H54 (cell line): Measurements from ENCODE around the gene ADGRB2.

Experiments
- DNase-seq: peaks from one replicate; pipeline ENCODE4 v3.0.0; 2011; ENCODE audit warnings: low spot score, mixed read lengths; ENCODE audit not compliant: insufficient read length
- FAIRE-seq: peaks from 3 replicates; lab custom pipeline; 2011; peaks lifted over from hg19 to GRCh38; lab: Jason Lieb, UNC
- POLR2A ChIP-seq: IDR thresholded peaks from 2 replicates; pipeline ENCODE4 v1.6.1; 2011; ENCODE audit warnings: low read depth, mild to moderate bottlenecking, low read length

ADGRB2 gene

DNA sequence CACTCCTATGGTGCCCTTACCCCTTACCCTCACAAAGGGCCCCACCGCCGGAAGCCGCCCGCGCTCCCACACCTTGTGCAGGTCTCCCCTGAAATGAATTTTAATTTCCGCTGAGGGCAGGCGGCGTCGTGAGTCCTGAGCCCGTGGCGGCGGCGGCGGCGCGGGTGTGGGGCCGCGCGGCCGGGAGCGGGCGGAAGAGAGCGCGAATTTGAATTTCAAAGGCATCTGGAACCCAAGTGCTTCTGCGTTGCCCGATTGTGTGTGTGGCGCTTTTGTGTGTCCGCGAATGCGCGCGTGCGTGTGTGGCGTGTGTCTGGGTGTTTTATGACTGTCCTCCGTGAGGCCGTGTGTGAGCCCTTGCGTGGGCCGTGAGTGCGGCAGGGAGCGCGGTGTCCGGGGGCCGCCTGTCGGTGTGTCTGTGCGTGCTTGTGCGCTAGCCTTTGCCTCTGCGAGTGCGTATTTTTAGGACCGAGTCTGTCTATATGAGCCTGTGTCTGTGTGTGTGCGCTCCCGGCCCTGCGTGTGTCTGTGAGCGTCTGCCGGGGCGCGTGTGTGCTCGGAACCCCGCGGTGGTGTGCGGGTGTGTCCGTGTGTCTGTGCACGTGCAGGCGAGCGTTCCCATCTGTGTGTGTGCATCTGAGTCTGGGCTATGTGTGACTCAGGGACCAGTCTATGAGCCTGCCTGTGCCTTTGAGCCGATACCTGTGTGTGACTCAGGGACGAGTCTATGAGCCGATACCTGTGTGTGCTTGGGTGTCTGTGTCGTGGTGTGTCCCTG is 7.9 kb upstream of the ADGRB2 start:
- no peak for FAIRE-seq

DNA sequence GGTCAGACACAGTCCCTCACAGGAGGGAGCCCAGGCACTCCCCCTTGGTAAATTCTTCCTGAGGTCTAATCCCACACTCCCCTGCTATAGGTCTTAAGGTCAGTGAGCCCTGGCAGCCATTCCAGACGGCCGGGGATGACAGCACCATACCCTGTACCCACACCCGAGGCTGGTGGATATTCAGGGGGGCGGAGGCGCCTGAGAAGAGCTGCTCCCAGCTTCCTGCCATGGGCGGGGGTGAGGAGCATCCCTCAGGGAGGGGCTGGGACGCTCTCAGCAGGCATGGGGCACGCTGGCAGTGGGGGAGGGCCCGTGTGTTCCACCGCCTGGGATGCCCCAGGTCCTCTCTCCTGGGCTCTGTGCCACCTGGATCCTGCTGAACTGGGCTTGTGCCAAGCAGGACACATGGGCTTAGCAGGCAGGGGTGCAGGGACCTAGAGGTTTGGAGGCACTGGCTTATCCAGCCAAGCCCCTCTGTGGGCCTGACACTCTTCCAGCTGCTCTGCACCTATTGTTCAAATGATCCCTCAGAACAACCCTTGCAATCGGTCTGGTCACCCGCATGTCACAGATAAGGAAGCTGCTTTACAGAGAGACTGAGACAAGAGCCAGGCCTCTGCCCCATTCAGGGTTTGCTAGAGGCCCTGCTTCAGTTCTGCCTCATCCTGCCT is 5.7 kb upstream of the ADGRB2 start:
- no peak for TF ChIP-seq POLR2A
- FAIRE-seq, result no peak
- no peak for DNase-seq

More for the DNA sequence above, 7.9 kb upstream of the ADGRB2 start:
- DNase-seq, result no peak
- TF ChIP-seq POLR2A, result no peak

DNA sequence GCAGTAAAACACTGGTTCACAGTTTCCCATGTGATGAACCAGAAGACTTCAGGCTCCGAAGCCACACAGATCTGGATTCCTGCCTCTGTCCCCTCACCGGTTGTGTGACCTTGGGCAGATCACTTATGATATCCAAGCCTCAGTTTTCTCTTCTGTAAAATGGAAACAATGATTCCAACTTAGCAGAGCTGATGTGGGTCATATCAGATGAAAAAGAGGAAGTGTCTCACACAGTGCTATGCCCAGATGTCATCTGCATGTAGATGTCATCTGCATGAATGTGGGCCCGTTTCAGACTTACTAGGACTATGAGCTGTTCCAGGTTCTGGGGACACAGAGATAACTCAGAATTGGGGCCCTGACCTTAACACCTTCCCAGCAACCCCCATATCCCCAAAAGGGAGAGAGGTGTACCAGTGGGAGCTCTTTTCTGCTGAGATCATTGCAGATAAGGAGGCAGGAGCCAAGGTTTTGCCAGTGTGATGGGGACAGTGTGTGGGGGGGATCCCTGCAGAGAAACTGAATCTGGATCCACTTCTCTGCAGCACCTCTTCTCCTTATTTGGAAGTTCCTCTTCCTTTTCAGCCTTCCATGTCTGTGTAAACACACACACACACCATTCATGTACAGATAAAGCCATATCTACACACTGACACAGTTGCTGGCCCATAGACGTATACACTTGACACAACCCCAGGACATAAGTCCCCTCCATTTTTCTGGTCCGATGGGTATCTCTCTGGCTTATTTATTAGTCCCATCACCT is 5.0 kb upstream of the ADGRB2 start:
- FAIRE-seq (no peak), DNase-seq (no peak)
- no peak for TF ChIP-seq POLR2A

DNA sequence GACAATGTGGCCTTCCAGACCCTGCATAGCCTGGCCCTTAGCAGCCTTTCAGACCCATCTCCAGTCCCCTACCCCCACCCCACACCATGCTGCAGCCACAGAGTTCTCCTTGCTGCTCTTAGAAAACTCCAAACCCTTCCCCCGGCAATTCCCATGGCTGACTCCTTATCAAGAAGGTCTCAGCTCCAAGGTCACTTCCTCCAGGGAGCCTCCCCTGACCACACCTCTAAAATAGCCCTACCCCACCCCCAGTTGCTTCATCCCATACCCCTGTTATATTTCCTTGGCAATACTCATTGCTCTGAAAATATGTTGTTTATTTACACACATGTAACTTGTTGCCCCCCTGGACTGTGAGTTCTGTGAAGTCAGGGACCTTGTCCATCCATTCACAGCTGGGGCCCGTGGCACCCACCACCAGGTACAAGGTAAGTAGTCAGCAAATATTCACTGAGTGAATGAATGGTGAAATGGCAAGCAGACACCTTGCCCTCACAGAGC is 4.3 kb upstream of the ADGRB2 start:
- no peak for DNase-seq
- FAIRE-seq, result no peak
- TF ChIP-seq POLR2A, result no peak

DNA sequence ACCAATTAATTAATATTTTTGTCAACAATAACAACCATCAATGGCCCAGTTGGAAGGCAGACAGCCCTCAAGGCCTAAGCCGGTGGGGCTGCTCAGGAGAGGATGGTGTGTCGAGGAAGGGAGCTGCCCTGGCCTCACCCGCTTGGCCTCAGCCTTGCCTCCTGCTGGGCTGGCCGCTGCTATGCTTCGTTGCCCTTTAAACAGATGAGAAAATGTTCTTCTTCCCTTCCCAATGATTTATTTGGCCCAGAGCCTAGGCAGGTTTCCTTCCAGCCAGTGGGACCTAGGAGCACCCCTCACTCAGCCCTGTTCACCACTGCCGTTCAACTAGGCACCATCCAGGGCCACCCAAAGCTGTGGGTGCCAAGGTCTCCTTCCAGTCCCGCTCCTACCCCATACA is 3.1 kb upstream of the ADGRB2 start:
- TF ChIP-seq POLR2A, result no peak
- DNase-seq (no peak), FAIRE-seq (no peak)

DNA sequence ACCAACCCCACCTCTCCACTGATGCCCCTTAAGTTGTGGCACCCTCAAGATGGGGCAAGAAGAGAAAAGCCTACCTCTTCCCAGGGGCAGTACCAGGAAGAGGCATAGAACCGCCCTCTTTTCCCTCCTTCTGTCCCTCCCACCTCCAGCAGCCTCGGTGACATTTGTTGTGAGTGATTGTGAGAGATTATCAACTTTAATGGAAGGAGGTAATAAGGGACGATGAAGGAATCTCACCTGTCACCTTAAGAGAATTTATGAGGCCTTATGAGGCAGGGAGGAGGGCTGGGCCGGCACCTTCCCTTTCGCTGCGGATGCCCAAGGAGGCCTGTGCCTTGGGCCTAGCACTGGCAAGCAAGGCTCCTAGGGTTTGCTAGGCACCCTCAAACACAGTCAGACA is 1.4 kb upstream of the ADGRB2 start:
- no peak for TF ChIP-seq POLR2A
- DNase-seq, result no peak
- FAIRE-seq, result no peak

DNA sequence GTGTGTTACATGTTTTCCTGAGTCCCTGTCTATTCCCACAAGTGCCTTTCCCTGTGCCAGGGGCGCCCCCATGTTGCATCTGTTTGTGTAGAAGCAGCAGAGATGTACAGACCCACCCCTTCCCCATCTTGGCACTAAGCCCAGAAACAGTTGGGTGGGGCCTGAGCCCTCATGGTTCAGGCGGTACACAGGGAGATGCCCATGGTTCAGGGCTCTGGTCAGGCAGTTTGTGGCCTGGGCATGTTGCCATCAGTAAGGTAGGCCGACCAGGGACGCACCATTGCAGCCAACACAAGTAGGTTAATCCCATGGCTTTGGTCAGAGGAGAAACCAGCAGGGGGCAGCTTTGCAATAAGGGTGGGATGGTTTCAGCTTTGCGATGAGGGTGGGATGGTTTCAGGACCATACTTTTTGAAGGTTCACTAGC is 914 bp upstream of the ADGRB2 start:
- no peak for FAIRE-seq
- no peak for TF ChIP-seq POLR2A
- no peak for DNase-seq

DNA sequence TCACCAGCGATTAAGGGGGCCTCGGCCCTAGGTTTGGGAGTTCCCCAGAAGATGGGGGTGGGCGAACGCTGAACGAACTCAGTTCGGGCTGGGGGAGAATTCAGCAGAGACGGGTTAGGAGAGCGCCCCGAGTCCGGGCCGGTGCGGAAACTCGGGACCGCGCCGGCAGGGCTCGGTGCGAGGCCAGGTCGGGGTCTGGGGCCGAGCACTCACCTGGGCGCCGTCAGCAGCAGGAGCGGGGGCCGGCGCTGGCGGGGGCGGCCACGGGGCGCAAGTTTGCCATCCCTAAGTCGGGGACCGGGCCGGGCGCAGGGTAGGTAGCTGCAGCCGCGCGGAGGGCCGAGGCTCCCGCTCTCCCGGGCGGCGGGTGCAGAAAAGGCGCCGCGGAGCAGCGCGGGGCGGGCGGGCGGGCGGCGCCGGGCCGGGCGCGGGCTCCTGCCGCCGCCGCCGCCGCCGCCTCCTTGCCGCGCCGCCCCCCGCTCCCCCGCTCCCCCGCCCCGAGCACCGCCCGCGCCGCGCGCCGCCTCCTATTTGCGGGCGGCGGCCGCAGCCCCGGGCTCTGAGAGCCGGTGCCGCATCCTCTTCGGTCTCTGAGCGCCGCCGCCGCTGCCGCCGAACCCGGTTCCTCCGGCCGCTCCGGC is 349 bp downstream of the ADGRB2 start:
- no peak for TF ChIP-seq POLR2A
- DNase-seq (no peak), FAIRE-seq (no peak)

DNA sequence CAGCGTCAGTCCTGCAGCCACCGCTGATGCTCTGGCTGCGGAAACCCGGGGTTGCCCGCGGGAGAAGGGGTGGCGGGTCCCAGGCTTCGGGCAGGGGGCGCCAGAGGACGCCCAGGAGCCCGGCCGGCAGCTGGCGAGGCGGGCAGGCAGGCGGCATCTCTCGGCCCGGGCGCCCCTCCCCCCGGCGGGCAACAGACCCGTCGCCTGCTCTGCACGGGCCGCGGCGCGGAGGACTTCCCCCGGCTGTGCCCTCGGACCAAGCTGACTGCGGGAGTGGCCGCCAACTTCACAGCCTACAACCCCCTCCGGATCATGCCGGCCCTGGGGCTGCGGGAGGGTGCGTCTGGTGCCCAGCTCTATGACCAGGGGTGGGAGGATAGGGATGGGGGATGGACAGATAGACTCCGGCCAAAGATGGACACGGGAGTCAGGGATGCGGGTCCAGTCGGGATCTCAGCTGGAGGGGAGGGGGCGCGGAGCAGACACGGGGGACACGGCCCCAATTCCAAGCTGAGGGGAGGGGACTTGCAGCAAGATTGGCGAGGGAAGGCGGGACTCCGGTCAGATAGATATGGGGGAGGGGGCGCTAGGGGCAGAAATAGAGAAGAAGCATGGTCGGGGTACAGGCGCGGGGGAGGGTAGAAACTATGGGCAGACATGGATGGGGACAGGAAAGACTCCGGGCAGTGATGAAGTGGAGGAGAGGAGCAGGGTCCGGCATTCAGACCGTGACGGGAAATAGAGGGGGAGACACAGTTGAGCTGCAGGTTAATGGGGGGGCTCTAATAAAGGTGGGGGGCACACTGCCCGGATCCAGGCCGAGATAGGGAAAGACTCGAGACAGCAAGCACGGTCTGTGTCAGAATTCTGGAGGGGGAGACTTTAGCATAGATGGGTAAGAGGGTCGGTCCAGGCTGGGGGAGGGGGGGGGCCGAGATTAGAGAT is 1.1 kb downstream of the ADGRB2 start:
- DNase-seq (peak; percentile 78), FAIRE-seq (no peak)
- 0 out of 2 replicates have a peak, but pooled peaks have one; percentile 17 for TF ChIP-seq POLR2A

DNA sequence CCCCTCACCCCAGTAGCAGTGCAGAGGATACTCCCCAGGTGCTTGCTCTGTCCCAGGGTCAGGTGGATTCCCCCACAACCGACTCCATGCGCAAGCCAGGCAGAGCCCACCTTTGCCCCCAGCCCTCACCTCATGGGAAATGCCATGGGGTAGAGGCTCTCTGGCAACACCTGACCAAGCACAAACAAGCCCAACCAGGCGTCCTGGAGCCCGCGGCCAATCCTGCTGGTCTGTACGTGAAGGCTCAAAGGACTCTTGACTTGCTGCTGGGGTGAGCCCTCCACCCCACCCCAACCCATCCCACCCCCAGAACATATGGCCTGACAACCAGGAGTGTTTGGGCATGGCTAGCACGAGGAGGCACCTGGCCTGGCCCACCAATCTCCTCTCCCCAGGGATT is 1.8 kb downstream of the ADGRB2 start:
- FAIRE-seq, result no peak
- TF ChIP-seq POLR2A, result no peak
- no peak for DNase-seq

DNA sequence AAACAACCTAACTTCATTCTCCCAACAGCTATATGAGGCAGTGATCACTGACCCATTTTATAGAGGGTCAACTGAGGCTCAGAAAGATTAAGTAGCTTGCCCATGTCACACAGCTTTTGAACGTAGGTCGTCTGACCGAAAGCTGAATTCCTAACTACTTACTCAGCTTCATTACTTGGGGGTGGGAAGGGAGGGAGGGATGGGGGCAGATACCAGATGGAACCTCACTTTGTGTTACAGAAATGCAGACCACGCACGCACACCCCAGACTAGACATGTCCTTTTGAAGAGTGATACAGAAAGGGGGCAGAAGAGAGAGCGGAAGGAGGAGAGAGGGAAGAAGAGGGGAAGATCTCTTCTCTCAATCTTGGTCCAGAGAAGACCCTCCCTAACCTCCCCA is 2.3 kb downstream of the ADGRB2 start:
- no peak for DNase-seq
- no peak for FAIRE-seq
- no peak for TF ChIP-seq POLR2A
